GM13976 (cell line): ENCODE measurements around the gene TTBK2.

Experiments used
- DNase-seq: peaks from one replicate; pipeline ENCODE4 v3.0.0; 2012; ENCODE audit warnings: low spot score
- CTCF ChIP-seq: IDR thresholded peaks from 2 replicates; pipeline ENCODE4 v1.5.1; 2012; ENCODE audit warnings: borderline replicate concordance, mild to moderate bottlenecking; ENCODE audit not compliant: insufficient read depth; ENCODE audit errors: extremely low read depth, missing control alignments, control extremely low read depth
- in situ Hi-C: fragments of 300-500 bp; cut with MboI; formaldehyde crosslinking; loops from one replicate; pipeline ENCODE4 v1.12.0; 2022; ENCODE audit warnings: low sequenced_read_pairs, mixed read lengths, inconsistent platforms; ENCODE audit not compliant: unreplicated experiment

TTBK2 gene

GRCh38 chr15:42796955-42797782 is 123.4 kb downstream of the TTBK2 start:
- TF ChIP-seq CTCF, result no peak
- in situ Hi-C loops, result no loop called here
- no peak for DNase-seq

GRCh38 chr15:42788725-42789124 is 131.9 kb downstream of the TTBK2 start:
- DNase-seq, result no peak
- in situ Hi-C loops, result no loop called here
- no peak for TF ChIP-seq CTCF

- TF ChIP-seq CTCF, result no peak
- in situ Hi-C loops, result no loop called here
- DNase-seq, result no peak
Observed at GRCh38 chr15:42786978-42787377, 133.6 kb downstream of the TTBK2 start.

- in situ Hi-C loops, result no loop called here
- no peak for TF ChIP-seq CTCF
- no peak for DNase-seq
Observed at GRCh38 chr15:42785569-42785968, 135.0 kb downstream of the TTBK2 start.

GRCh38 chr15:42784705-42785104 is 135.9 kb downstream of the TTBK2 start:
- no peak for TF ChIP-seq CTCF
- no peak for DNase-seq
- in situ Hi-C loops, result no loop called here

- in situ Hi-C loops, result no loop called here
- no peak for TF ChIP-seq CTCF
- DNase-seq, result no peak
Observed at GRCh38 chr15:42782716-42783115, 137.9 kb downstream of the TTBK2 start.

GRCh38 chr15:42775416-42775815 is 145.2 kb downstream of the TTBK2 start:
- in situ Hi-C loops, result no loop called here
- no peak for DNase-seq
- TF ChIP-seq CTCF, result no peak
